HG03460 (cell line): ENCODE measurements around the gene INPP5A.

Experiments used
- ATAC-seq: cut with Tn5 transposase; IDR thresholded peaks from one replicate; pipeline ENCODE4 v1.9.1; 2021; ENCODE audit not compliant: unreplicated experiment

The INPP5A gene

DNA sequence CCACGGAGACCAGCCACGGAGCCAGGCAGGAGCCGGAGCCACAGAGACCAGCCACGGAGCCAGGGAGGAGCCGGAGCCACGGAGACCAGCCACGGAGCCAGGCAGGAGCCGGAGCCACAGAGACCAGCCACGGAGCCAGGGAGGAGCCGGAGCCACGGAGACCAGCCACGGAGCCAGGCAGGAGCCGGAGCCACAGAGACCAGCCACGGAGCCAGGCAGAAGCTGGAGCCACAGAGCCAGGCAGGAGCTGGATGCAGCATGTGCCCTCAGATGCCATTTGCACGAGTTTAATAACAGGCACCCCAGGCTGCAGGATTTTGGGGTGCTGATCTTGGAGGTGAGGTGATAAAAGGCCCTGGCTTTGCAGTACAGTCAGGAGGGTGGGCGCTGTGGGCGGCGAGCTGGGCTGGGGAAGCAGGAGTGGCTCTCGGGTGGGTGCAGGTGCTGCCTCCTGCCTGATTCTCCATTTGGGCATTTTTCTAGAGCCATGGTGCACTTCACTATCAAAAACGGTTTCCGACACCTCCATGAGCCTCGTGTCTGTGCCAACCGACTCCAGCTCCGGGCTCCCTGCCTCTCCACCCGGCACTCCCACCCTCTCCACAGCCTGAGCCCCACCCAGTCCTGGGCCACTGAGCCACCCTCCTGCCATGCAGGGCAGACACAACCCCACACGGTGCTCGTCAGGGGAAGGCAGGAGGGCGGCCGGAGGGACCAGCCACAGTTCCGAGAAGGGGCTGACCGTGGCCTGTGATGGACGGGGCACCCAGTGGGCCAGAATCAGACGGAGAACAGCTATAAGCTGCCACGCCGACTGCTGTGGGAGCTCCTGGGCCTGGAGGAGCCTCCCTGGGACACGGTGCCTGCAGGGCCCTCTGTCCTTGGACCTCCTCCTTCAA is 289.2 kb downstream of the INPP5A start:
- ATAC-seq = no peak

DNA sequence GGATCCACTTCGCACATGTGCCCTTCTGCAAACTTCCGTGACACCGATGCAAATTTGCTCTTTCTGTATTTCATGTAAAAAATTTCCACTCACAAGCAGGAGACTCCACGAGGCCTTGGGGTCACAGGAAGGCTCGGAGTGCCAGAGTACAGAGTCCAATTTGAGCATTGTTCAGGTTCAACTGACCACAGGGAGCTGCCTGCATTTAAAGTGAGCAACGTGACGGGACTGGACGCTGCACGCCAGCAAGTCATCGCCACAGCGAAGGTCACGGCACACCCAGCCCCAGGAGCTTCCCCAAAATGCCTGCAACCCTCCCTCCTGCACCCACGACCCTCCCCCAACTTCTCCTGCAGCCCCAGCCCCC is 289.8 kb downstream of the INPP5A start:
- no peak for ATAC-seq

DNA sequence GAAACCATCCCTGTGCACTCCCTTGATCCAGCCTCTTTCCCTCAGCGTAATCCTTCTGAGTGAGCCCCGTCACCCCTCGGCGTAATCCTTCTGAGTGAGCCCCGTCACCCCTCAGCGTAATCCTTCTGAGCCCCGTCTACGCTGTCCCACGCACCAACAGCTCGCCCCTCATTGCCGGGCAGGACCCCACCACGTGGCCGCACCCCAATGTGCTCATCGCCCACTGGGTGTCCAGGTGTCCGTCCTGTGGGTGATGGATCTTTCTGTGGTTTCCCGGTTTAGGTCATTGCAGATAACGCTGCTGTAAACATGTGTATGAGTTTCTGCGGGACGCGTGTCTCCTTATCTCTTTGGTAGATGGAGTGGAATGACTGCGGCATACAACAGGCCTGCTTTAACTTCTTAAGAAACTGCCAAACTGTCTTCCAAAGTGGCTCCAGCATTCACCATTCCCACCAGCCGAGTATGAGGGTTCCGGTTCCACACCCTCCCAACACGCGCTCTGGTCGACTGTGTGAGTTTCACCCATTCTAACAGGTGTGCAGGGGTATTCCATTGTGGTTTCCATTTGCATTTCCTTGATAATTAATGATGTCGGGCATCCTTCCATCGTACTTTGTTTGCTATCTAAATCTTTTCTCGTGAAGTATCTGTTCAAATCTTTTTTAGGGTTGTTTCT is 290.4 kb downstream of the INPP5A start:
- no peak for ATAC-seq

DNA sequence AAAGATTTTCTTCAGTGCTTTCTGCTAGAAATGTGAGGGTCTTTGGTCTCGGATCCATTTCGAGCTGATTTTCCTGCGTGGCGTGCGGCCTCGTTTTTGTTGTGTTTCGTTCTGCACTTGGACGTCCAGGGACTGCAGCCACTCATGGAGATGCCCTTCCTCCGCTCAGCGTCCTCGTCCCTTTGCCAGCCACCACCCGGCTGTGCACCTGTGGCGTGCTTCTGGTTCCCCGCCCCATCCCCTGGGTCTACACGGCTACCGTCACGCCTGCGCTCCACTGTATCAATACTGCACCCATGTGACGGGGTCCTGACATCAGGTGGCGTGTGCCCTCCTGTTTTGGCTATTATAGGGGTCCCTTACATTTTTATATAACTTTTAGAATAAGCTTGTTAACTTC is 291.1 kb downstream of the INPP5A start:
- ATAC-seq = no peak

DNA sequence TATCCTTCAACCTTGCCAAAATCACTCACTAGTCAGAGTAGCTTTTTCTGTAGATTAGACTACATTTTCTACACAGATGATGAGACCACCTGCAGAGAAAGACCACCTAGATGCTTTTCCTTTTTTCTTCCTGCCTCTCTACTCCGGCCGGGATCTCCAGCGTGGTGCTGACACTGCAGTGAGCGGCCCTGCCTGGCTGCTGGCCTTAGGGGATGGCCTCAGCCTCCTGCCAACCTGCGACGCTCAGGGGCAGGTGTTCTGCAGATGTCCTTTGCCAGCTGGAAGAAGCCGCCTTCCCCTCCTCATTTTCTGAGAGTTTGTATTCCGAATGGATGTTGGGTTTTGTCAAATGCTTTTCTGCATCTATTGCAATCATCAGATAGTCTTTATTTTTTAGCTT is 291.8 kb downstream of the INPP5A start:
- no peak for ATAC-seq

DNA sequence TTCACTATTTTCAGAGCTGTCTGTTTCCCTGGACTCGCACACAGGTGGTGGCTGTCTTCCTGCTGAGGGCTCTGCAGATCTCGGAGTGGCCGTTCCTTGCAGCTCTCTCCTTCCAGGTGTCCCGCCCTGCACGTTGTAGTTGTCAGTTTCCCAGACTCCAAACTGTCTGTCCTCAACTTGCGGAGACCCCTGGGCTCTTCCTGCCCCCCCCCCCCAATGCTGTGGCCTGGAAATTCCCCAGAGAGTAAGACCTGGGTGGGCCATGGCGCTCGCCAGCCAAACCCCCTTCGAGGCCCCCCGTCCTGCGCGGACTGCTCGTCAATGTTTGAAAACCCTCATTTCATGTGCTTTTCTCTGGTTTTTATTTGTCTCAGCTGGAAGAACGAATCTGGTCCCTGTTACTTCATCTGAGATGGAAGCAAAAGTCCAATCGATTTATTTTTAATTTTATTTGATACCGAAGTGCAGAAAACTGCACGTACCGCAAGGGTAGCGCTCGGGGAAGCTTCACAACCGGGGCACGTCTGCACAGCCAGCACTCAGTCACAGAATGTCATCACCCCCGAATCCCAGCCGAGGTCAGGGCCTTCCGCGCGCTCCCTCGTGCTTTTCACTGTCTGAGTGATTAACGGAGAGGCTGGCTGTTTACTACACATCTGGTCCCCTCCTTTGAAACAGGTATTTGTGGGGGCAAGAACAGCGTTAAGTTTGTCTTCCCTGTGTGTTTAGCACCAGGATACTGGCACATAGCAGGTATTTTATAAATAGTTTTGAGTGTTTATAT is 294.8 kb downstream of the INPP5A start:
- ATAC-seq = no peak
